ENCODE measurements around the gene TLE1. TPM values are rescaled to one million over a fixed set of nuclear protein-coding genes. Genes with fewer than 3 reads are reported as not detected.
A peak's percentile ranks its signal among the peaks of the same experiment; 100 is the strongest.

TLE1 gene
- total and polyA plus RNA-seq, 10 of the 15 experiments (the other 5 are each of a cell fraction or from before 2014, with no cell fraction given) = 0.04 to 0.23 (median 0.10) TPM; not detected in 6

GRCh38 chr9:81686614-81687520 lies 2.5 kb downstream of the TLE1 start:
- no peaks in the 10 kb centered on the region; a peak in 3 of 4 replicates for H3K27me3 ChIP-seq (replicated peaks in 1 of 2; ENCODE audit: control insufficient read depth in 2 of 2, insufficient read depth in 2 of 2, low read length in 1 of 2)
- SMC1A ChIA-PET (ENCODE audit: uncharacterized antibody, unreplicated experiment) = no interaction called here
- TF ChIP-seq CEBPB (IDR thresholded peaks at IDR 0.05; ENCODE audit: borderline replicate concordance in 1 of 2, low read depth in 2 of 2, low read length in 2 of 2) = no peak
- TF ChIP-seq CTCF (IDR thresholded peaks at IDR 0.05 in 2 of 3, conservative IDR thresholded peaks at IDR 0.05 in 1 of 3; ENCODE audit: control insufficient read depth in 2 of 3, extremely low read depth in 1 of 3, insufficient read depth in 1 of 3, low read depth in 3 of 3, low read length in 3 of 3) = peak in 2 of 3 experiments; percentile 11 to 29; a peak in 2 of 6 replicates
- TF ChIP-seq PKNOX1 (IDR thresholded peaks at IDR 0.05) = peak; percentile 49; the same call in 1 of the 2 replicates
- BruUV-seq (replicated peaks) = no TSS peak
- in situ Hi-C loops (cut with MboI) = no loop called here
- no peaks in the 10 kb centered on the region for H3K4me1 ChIP-seq (ENCODE audit: control insufficient read depth, insufficient read depth, low read length)
- intact Hi-C loops (cut with micrococcal nuclease; ENCODE audit: unreplicated experiment) = loop anchor here (5.0 kb wide), 1 partner anchor 165 kb away; no protein-coding TSS in a partner anchor
- POLR2A ChIA-PET = no interaction called here
- no peaks in the 10 kb centered on the region for H3K79me2 ChIP-seq (ENCODE audit: control insufficient read depth, insufficient read depth, low read length)
- no peaks in the 10 kb centered on the region for H3K36me3 ChIP-seq (ENCODE audit: control insufficient read depth in 2 of 2, insufficient read depth in 2 of 2, low read length in 1 of 2)
- FAIRE-seq (no peak), ATAC-seq (no peak), DNase-seq (ENCODE audit: low read depth, low spot score) (no peak)
- no peak overlapping the region for H2AFZ ChIP-seq (ENCODE audit: control insufficient read depth, low read depth, low read length)
- no peak overlapping the region for H3K4me3 ChIP-seq
- RAD21 ChIA-PET (ENCODE audit: unreplicated experiment) = no interaction called here
- H3K27ac ChIP-seq (ENCODE audit: control insufficient read depth, insufficient read depth) = no peak overlapping the region
- no peaks in the 10 kb centered on the region; the same call in 2 of the 3 replicates for H3K9me3 ChIP-seq (replicated peaks; ENCODE audit: control insufficient read depth, insufficient read depth, low read length)
- CTCF ChIA-PET = no interaction called here
- H4K20me1 ChIP-seq (ENCODE audit: control insufficient read depth, insufficient read depth) = no peaks in the 10 kb centered on the region
- WGBS (ENCODE audit: insufficient coverage, insufficient replicate concordance, low lambda C conversion rate, missing lambda C conversion rate) = 7% methylated on average over 36 of the region's 36 CpGs
- no peak overlapping the region for H3K9ac ChIP-seq (ENCODE audit: control insufficient read depth, insufficient read depth, low read length)
- H3K4me2 ChIP-seq (ENCODE audit: control insufficient read depth, insufficient read depth) = peak overlapping the region; percentile 22; the same call in 1 of the 2 replicates

Data from GM12878 (cell line).